ENCODE results near the gene GALR2. TPM values are rescaled to one million over a fixed set of nuclear protein-coding genes. Genes with fewer than 3 reads are reported as not detected.
A peak's percentile ranks its signal among the peaks of the same experiment; 100 is the strongest.

GALR2 gene
- total and polyA plus RNA-seq, 10 of the 15 experiments (the other 5 are each of a cell fraction or from before 2014, with no cell fraction given) = 0.06 to 1.2 (median 0.22) TPM; not detected in 5

DNA sequence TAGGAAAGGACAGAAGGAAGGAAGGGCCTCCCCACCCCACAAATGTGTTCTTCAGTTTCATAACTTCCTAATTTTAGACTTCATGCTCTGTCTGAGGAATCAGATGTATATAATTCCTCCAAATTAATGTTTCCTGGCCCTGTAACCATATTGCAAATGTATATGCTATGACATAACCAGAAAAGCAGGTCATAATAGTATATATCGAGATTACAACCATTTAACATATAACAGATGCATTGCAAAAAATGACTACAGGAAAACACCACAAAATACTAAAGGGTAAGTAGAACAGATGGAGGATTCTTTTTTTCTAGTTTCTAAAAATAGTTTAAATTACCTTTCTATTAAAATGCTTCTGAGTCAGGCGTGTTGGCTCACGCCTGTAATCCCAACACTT, 32.1 kb downstream of the GALR2 start (continued):
- no peak for TF ChIP-seq FOXK2 (IDR thresholded peaks at IDR 0.05)
- no peak for TF ChIP-seq FOXM1 (IDR thresholded peaks at IDR 0.05; ENCODE audit: low read depth, low read length)
- no peak for TF ChIP-seq NFYA (IDR thresholded peaks at IDR 0.05; ENCODE audit: borderline replicate concordance, low read depth, low read length)
- TF ChIP-seq POLR2AphosphoS2 (IDR thresholded peaks at IDR 0.05; ENCODE audit: low read depth, low read length) = no peak
- TF ChIP-seq FOS (IDR thresholded peaks at IDR 0.05; ENCODE audit: borderline replicate concordance, extremely low read depth, insufficient read length) = no peak
- TF ChIP-seq, protein P1, sequence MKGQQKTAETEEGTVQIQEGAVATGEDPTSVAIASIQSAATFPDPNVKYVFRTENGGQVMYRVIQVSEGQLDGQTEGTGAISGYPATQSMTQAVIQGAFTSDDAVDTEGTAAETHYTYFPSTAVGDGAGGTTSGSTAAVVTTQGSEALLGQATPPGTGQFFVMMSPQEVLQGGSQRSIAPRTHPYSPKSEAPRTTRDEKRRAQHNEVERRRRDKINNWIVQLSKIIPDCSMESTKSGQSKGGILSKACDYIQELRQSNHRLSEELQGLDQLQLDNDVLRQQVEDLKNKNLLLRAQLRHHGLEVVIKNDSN (IDR thresholded peaks at IDR 0.05; ENCODE audit: borderline replicate concordance, extremely low read length, insufficient read depth, low read depth, low read length) = no peak

DNA sequence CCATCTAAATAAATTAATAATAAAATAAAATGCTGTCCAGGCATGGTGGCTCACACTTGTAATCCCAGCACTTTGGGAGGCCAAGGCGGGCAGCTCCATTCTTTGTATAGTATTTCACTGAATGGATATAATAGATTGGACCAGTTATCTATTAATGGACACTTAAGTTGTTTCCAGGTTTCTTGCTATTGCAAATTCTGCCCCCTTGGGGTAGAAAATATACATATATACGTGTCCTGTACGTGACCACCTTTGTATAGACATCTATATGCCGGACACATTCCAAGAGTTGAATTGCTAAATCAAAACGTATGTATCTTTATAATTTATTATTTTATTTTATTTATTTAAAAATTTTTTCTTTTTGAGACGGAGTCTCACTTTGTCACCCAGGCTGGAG, 32.9 kb downstream of the GALR2 start:
- intact Hi-C loops (cut with micrococcal nuclease; ENCODE audit: unreplicated experiment) (loop anchor here (2.0 kb wide), 1 partner anchor 93 kb away; no protein-coding TSS in a partner anchor), in situ Hi-C loops (cut with MboI) (no loop called here)
- RAD21 ChIA-PET (ENCODE audit: unreplicated experiment) = interaction anchor here (0.7 kb wide), 1 partner anchor 172 kb away, joined by 3 read pairs; no protein-coding TSS in a partner anchor
- Histone ChIP-seq H3K4me1 (ENCODE audit: control insufficient read depth, insufficient read depth, low read length) (peaks cover 3% of the 10 kb centered on the region), H3K27ac (ENCODE audit: control insufficient read depth, insufficient read depth) (no peak overlapping the region), H3K79me2 (ENCODE audit: control insufficient read depth, insufficient read depth, low read length) (peaks cover 10% of the 10 kb centered on the region), H2AFZ (ENCODE audit: control insufficient read depth, low read depth, low read length) (no peak overlapping the region), H3K9ac (ENCODE audit: control insufficient read depth, insufficient read depth, low read length) (no peak overlapping the region), H3K36me3 (ENCODE audit: control insufficient read depth in 2 of 2, insufficient read depth in 2 of 2, low read length in 1 of 2) (no peaks in the 10 kb centered on the region), H3K4me3 (no peak overlapping the region), H3K4me2 (ENCODE audit: control insufficient read depth, insufficient read depth) (no peak overlapping the region), H3K9me3 (replicated peaks; ENCODE audit: control insufficient read depth, insufficient read depth, low read length) (no peaks in the 10 kb centered on the region), H4K20me1 (ENCODE audit: control insufficient read depth, insufficient read depth) (no peaks in the 10 kb centered on the region), H3K27me3 (replicated peaks in 1 of 2; ENCODE audit: control insufficient read depth in 2 of 2, insufficient read depth in 2 of 2, low read length in 1 of 2) (no peaks in the 10 kb centered on the region)
- ATAC-seq = no peak
- no TSS peak for BruUV-seq (replicated peaks)
- POLR2A ChIA-PET = no interaction called here
- no peak for DNase-seq (ENCODE audit: low read depth, low spot score)
- 57% methylated on average over 6 of the region's 6 CpGs for WGBS (ENCODE audit: insufficient coverage, insufficient replicate concordance, low lambda C conversion rate, missing lambda C conversion rate)
- SMC1A ChIA-PET (ENCODE audit: uncharacterized antibody, unreplicated experiment) = interaction anchor here (0.6 to 1.4 kb wide), 3 partner anchors 87 to 198 kb away, joined by 3 to 4 read pairs (median 3); no protein-coding TSS in a partner anchor
- TF ChIP-seq CHD1 (IDR thresholded peaks at IDR 0.05; ENCODE audit: low read depth, low read length) = no peak
- TF ChIP-seq, protein P2, sequence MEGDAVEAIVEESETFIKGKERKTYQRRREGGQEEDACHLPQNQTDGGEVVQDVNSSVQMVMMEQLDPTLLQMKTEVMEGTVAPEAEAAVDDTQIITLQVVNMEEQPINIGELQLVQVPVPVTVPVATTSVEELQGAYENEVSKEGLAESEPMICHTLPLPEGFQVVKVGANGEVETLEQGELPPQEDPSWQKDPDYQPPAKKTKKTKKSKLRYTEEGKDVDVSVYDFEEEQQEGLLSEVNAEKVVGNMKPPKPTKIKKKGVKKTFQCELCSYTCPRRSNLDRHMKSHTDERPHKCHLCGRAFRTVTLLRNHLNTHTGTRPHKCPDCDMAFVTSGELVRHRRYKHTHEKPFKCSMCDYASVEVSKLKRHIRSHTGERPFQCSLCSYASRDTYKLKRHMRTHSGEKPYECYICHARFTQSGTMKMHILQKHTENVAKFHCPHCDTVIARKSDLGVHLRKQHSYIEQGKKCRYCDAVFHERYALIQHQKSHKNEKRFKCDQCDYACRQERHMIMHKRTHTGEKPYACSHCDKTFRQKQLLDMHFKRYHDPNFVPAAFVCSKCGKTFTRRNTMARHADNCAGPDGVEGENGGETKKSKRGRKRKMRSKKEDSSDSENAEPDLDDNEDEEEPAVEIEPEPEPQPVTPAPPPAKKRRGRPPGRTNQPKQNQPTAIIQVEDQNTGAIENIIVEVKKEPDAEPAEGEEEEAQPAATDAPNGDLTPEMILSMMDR (IDR thresholded peaks at IDR 0.05 in 2 of 3, conservative IDR thresholded peaks at IDR 0.05 in 1 of 3; ENCODE audit: control insufficient read depth in 2 of 3, extremely low read depth in 1 of 3, insufficient read depth in 1 of 3, low read depth in 3 of 3, low read length in 3 of 3) = peak in 2 of 3 experiments; percentile 17 to 32; a peak in 3 of 6 replicates
- FAIRE-seq = no peak
- CTCF ChIA-PET = interaction anchor here (0.5 to 7.6 kb wide), 4 partner anchors 94 to 548 kb away, joined by 3 to 40 read pairs (median 16); no protein-coding TSS in a partner anchor

Measured in GM12878 (cell line).